GM19025 (cell line): ENCODE results near the gene KCND3.

Experiments used
- ATAC-seq: cut with Tn5 transposase; IDR thresholded peaks from one replicate; pipeline ENCODE4 v1.9.1; 2021; ENCODE audit warnings: mild to moderate bottlenecking, low read depth, moderate library complexity; ENCODE audit not compliant: unreplicated experiment

The KCND3 gene

GRCh38 chr1:111989531-111990025 lies at the start of gene KCND3:
KCND3 (minus strand) TSS chr1:111989668.
- no peak for ATAC-seq

GRCh38 chr1:112034277-112034676 lies 44.8 kb upstream of the KCND3 start:
- ATAC-seq, result no peak

- ATAC-seq, result no peak
Measured at GRCh38 chr1:112033439-112034120, 44.1 kb upstream of the KCND3 start.

- no peak for ATAC-seq
Measured at GRCh38 chr1:112030157-112030556, 40.7 kb upstream of the KCND3 start.

- no peak for ATAC-seq
Measured at GRCh38 chr1:112027696-112028095, 38.2 kb upstream of the KCND3 start.

- no peak for ATAC-seq
Measured at GRCh38 chr1:112026501-112026900, 37.0 kb upstream of the KCND3 start.

- ATAC-seq, result no peak
Measured at GRCh38 chr1:112026016-112026415, 36.5 kb upstream of the KCND3 start.

GRCh38 chr1:112021263-112021662 lies 31.8 kb upstream of the KCND3 start:
- ATAC-seq, result no peak

GRCh38 chr1:112017183-112017582 lies 27.7 kb upstream of the KCND3 start:
- ATAC-seq, result no peak

- ATAC-seq, result no peak
Measured at GRCh38 chr1:112012823-112013222, 23.4 kb upstream of the KCND3 start.

- no peak for ATAC-seq
Measured at GRCh38 chr1:112011202-112011601, 21.7 kb upstream of the KCND3 start.

GRCh38 chr1:112007169-112007568 lies 17.7 kb upstream of the KCND3 start:
- no peak for ATAC-seq

GRCh38 chr1:112006416-112007025 lies 17.1 kb upstream of the KCND3 start:
- no peak for ATAC-seq

GRCh38 chr1:112004076-112004475 lies 14.6 kb upstream of the KCND3 start:
- no peak for ATAC-seq

GRCh38 chr1:112002514-112002913 lies 13.0 kb upstream of the KCND3 start:
- ATAC-seq, result no peak

- ATAC-seq, result no peak
Measured at GRCh38 chr1:112001436-112001835, 12.0 kb upstream of the KCND3 start.

GRCh38 chr1:112000048-112000447 lies 10.6 kb upstream of the KCND3 start:
- no peak for ATAC-seq

GRCh38 chr1:111998332-111998731 lies 8.9 kb upstream of the KCND3 start:
- no peak for ATAC-seq

- ATAC-seq, result no peak
Measured at GRCh38 chr1:111992476-111992875, 3.0 kb upstream of the KCND3 start.

- no peak for ATAC-seq
Measured at GRCh38 chr1:111990878-111991718, 1.6 kb upstream of the KCND3 start.
